Measurements from ENCODE around the gene EFHC2. TPM values are rescaled to one million over a fixed set of nuclear protein-coding genes. Genes with fewer than 3 reads are reported as not detected.
A peak's percentile ranks its signal among the peaks of the same experiment; 100 is the strongest.

The EFHC2 gene
- total RNA-seq, 1 experiment from 2014 or later = not detected

DNA sequence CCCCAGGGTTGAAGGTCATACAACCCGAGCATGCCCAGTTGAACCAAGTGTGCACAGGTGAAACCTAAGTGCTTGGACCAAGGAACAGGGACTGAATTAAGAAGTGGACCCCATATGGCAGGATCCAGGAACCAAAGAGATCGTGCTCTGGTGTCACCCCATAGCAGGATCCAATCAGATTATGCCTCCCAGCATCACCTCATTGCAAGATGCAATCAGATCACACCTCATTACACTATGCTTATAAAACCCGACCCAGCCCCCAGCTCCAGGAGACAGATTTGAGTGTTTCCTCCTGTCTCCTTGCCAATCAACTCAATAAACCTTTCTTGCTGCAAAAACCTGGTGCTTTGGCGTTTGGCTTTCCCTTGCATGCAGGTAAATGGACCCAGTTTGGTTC lies 37.6 kb downstream of the EFHC2 start:
- TF ChIP-seq EGR1 (IDR thresholded peaks at IDR 0.05; ENCODE audit: low read depth) (no peak), RAD21 (IDR thresholded peaks at IDR 0.05; ENCODE audit: low read depth) (no peak), JUND (IDR thresholded peaks at IDR 0.05) (no peak), FOSL1 (IDR thresholded peaks at IDR 0.05; ENCODE audit: low read depth) (no peak), SP1 (IDR thresholded peaks at IDR 0.05; ENCODE audit: low read depth) (no peak), POLR2A (IDR thresholded peaks at IDR 0.05; ENCODE audit: borderline replicate concordance, extremely low read depth, insufficient read depth, insufficient read length) (no peak), CBX3 (IDR thresholded peaks at IDR 0.05; ENCODE audit: low read depth) (no peak), CEBPB (IDR thresholded peaks at IDR 0.05; ENCODE audit: low read depth) (no peak), ZFX (IDR thresholded peaks at IDR 0.05) (no peak), TCF7L2 (IDR thresholded peaks at IDR 0.05; ENCODE audit: borderline replicate concordance, extremely low read depth, insufficient read depth, insufficient read length) (no peak), SIN3A (IDR thresholded peaks at IDR 0.05; ENCODE audit: low read depth) (no peak), YY1 (IDR thresholded peaks at IDR 0.05; ENCODE audit: extremely low read depth, insufficient replicate concordance, low read depth, low read length) (no peak), ATF3 (IDR thresholded peaks at IDR 0.05) (no peak), EZH2phosphoT487 (IDR thresholded peaks at IDR 0.05; ENCODE audit: borderline replicate concordance) (no peak), MAX (IDR thresholded peaks at IDR 0.05) (no peak), ZNF274 (IDR thresholded peaks at IDR 0.05; ENCODE audit: low read depth, low read length) (no peak)
- TF ChIP-seq, protein P1, sequence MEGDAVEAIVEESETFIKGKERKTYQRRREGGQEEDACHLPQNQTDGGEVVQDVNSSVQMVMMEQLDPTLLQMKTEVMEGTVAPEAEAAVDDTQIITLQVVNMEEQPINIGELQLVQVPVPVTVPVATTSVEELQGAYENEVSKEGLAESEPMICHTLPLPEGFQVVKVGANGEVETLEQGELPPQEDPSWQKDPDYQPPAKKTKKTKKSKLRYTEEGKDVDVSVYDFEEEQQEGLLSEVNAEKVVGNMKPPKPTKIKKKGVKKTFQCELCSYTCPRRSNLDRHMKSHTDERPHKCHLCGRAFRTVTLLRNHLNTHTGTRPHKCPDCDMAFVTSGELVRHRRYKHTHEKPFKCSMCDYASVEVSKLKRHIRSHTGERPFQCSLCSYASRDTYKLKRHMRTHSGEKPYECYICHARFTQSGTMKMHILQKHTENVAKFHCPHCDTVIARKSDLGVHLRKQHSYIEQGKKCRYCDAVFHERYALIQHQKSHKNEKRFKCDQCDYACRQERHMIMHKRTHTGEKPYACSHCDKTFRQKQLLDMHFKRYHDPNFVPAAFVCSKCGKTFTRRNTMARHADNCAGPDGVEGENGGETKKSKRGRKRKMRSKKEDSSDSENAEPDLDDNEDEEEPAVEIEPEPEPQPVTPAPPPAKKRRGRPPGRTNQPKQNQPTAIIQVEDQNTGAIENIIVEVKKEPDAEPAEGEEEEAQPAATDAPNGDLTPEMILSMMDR (IDR thresholded peaks at IDR 0.05 in 2 of 3, conservative IDR thresholded peaks at IDR 0.05 in 1 of 3; ENCODE audit: borderline replicate concordance in 1 of 3, insufficient read depth in 1 of 3, low read depth in 2 of 3, low read length in 2 of 3) = no peak
- TF ChIP-seq, protein P2, sequence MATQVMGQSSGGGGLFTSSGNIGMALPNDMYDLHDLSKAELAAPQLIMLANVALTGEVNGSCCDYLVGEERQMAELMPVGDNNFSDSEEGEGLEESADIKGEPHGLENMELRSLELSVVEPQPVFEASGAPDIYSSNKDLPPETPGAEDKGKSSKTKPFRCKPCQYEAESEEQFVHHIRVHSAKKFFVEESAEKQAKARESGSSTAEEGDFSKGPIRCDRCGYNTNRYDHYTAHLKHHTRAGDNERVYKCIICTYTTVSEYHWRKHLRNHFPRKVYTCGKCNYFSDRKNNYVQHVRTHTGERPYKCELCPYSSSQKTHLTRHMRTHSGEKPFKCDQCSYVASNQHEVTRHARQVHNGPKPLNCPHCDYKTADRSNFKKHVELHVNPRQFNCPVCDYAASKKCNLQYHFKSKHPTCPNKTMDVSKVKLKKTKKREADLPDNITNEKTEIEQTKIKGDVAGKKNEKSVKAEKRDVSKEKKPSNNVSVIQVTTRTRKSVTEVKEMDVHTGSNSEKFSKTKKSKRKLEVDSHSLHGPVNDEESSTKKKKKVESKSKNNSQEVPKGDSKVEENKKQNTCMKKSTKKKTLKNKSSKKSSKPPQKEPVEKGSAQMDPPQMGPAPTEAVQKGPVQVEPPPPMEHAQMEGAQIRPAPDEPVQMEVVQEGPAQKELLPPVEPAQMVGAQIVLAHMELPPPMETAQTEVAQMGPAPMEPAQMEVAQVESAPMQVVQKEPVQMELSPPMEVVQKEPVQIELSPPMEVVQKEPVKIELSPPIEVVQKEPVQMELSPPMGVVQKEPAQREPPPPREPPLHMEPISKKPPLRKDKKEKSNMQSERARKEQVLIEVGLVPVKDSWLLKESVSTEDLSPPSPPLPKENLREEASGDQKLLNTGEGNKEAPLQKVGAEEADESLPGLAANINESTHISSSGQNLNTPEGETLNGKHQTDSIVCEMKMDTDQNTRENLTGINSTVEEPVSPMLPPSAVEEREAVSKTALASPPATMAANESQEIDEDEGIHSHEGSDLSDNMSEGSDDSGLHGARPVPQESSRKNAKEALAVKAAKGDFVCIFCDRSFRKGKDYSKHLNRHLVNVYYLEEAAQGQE (IDR thresholded peaks at IDR 0.05; ENCODE audit: low read depth) = no peak
- no peaks in the 10 kb centered on the region for H3K9me2 ChIP-seq (ENCODE audit: insufficient read depth)
- no peaks in the 10 kb centered on the region for H3K79me2 ChIP-seq (ENCODE audit: insufficient read depth, low read length)
- no TSS peak for BruUV-seq (replicated peaks)
- no peak overlapping the region for H3K9ac ChIP-seq (ENCODE audit: low read length)
- intact Hi-C loops (cut with micrococcal nuclease) = no loop called here
- peaks cover 4 to 13% of the 10 kb centered on the region in 2 experiments; a peak in 3 of 4 replicates for H3K4me1 ChIP-seq (ENCODE audit: control insufficient read depth in 1 of 2, insufficient read depth in 2 of 2, low read length in 2 of 2)
- ChIA-PET CTCF (no interaction called here), RAD21 (ENCODE audit: low non-redundant PET in 1 of 2, low total read pairs in 2 of 2, uncharacterized antibody in 2 of 2, unreplicated experiment in 2 of 2) (no interaction called here), POLR2A (no interaction called here)
- H3K27ac ChIP-seq (ENCODE audit: low read depth, low read length) = no peak overlapping the region
- H3K27me3 ChIP-seq (ENCODE audit: insufficient read depth, low read length) = no peaks in the 10 kb centered on the region
- DNase-seq (ENCODE audit: low read depth, low spot score) = no peak
- H3K36me3 ChIP-seq (ENCODE audit: control insufficient read depth in 1 of 2, insufficient read depth in 2 of 2, low read length in 2 of 2) = no peaks in the 10 kb centered on the region
- H4K20me1 ChIP-seq (ENCODE audit: insufficient read depth) = no peaks in the 10 kb centered on the region
- no peak overlapping the region for H3K4me3 ChIP-seq (replicated peaks in 1 of 2; ENCODE audit: low read depth in 1 of 2, low read length in 2 of 2)
- ATAC-seq = no peak
- H2AFZ ChIP-seq (ENCODE audit: low read depth, low read length, poor library complexity, severe bottlenecking) = peak overlapping the region; percentile 26
- peak overlapping the region; percentile 12; the same call in 1 of the 2 replicates for H3K4me2 ChIP-seq (ENCODE audit: low read length)
- H3K9me3 ChIP-seq (ENCODE audit: control insufficient read depth in 1 of 2, insufficient read depth in 1 of 2, low read depth in 1 of 2, low read length in 2 of 2) = no peaks in the 10 kb centered on the region
